Gastrocnemius medialis (tissue), 4 donors: Measurements from ENCODE around the gene USH1C.

Experiments
- CTCF ChIP-seq, 5 experiments: fragments of 450-650 bp in 3 of 5; fragments of 200-600 bp in 2 of 5; sonication (generic) in 2 of 5; IDR thresholded peaks in 4 of 5; conservative IDR thresholded peaks in 1 of 5; 1 replicate in 4 of 5; 2 replicates in 1 of 5; pipeline ENCODE4 v1.5.1; 2016 to 2019; ENCODE audit warnings: antibody characterized with exemption in 5 of 5, mild to moderate bottlenecking in 3 of 5, moderate library complexity in 3 of 5
- POLR2A ChIP-seq, 2 donors: fragments of 450-650 bp; IDR thresholded peaks; one replicate each; pipeline ENCODE4 v1.6.1; 2017; ENCODE audit warnings: antibody characterized with exemption in 2 of 2, mild to moderate bottlenecking in 2 of 2, moderate library complexity in 2 of 2

GRCh38 chr11:17531636-17532113 lies 12.5 kb downstream of the USH1C start:
- TF ChIP-seq POLR2A (IDR thresholded peaks at IDR 0.05) (no peak), CTCF (IDR thresholded peaks at IDR 0.05 in 4 of 5, conservative IDR thresholded peaks at IDR 0.05 in 1 of 5) (no peak)
